ENCODE measurements around the gene TRIM71. TPM values are rescaled to one million over a fixed set of nuclear protein-coding genes. Genes with fewer than 3 reads are reported as not detected.

The TRIM71 gene
- total and polyA plus RNA-seq, 2 experiments from 2014 or later: 3.3 to 21.8 TPM

DNA sequence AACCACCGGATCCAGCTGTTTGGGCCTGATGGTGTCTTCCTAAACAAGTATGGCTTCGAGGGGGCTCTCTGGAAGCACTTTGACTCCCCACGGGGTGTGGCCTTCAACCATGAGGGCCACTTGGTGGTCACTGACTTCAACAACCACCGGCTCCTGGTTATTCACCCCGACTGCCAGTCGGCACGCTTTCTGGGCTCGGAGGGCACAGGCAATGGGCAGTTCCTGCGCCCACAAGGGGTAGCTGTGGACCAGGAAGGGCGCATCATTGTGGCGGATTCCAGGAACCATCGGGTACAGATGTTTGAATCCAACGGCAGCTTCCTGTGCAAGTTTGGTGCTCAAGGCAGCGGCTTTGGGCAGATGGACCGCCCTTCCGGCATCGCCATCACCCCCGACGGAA is 73.6 kb downstream of the TRIM71 start:
- Histone ChIP-seq H3K9me3 (ENCODE audit: low read depth) (no peaks in the 10 kb centered on the region), H3K4me1 (ENCODE audit: low read depth) (peaks cover 1% of the 10 kb centered on the region), H3K4me3 (no peak overlapping the region), H3K27me3 (no peaks in the 10 kb centered on the region), H3K36me3 (peaks cover 19% of the 10 kb centered on the region), H3K27ac (no peak overlapping the region)
- no peak for DNase-seq (ENCODE audit: low read depth in 1 of 2, low spot score in 1 of 2)
- TF ChIP-seq, protein P1, sequence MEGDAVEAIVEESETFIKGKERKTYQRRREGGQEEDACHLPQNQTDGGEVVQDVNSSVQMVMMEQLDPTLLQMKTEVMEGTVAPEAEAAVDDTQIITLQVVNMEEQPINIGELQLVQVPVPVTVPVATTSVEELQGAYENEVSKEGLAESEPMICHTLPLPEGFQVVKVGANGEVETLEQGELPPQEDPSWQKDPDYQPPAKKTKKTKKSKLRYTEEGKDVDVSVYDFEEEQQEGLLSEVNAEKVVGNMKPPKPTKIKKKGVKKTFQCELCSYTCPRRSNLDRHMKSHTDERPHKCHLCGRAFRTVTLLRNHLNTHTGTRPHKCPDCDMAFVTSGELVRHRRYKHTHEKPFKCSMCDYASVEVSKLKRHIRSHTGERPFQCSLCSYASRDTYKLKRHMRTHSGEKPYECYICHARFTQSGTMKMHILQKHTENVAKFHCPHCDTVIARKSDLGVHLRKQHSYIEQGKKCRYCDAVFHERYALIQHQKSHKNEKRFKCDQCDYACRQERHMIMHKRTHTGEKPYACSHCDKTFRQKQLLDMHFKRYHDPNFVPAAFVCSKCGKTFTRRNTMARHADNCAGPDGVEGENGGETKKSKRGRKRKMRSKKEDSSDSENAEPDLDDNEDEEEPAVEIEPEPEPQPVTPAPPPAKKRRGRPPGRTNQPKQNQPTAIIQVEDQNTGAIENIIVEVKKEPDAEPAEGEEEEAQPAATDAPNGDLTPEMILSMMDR (IDR thresholded peaks at IDR 0.05; ENCODE audit: low read depth, low read length): no peak

GRCh38 chr3:32892625-32893598 is 75.1 kb downstream of the TRIM71 start:
- DNase-seq (ENCODE audit: low read depth in 1 of 2, low spot score in 1 of 2): no peak
- peaks cover 6% of the 10 kb centered on the region for H3K4me1 ChIP-seq (ENCODE audit: low read depth)
- H3K36me3 ChIP-seq: peaks cover 15% of the 10 kb centered on the region
- H3K27ac ChIP-seq: no peak overlapping the region
- H3K9me3 ChIP-seq (ENCODE audit: low read depth): no peaks in the 10 kb centered on the region
- no peaks in the 10 kb centered on the region for H3K27me3 ChIP-seq
- no peak overlapping the region for H3K4me3 ChIP-seq
- TF ChIP-seq, protein P1 (IDR thresholded peaks at IDR 0.05; ENCODE audit: low read depth, low read length): no peak

GRCh38 chr3:32894977-32895376 is 77.2 kb downstream of the TRIM71 start:
- peaks cover 6% of the 10 kb centered on the region for H3K4me1 ChIP-seq (ENCODE audit: low read depth)
- H3K9me3 ChIP-seq (ENCODE audit: low read depth): no peaks in the 10 kb centered on the region
- DNase-seq (ENCODE audit: low read depth in 1 of 2, low spot score in 1 of 2): no peak
- no peak overlapping the region for H3K4me3 ChIP-seq
- TF ChIP-seq, protein P1 (IDR thresholded peaks at IDR 0.05; ENCODE audit: low read depth, low read length): no peak
- peaks cover 15% of the 10 kb centered on the region for H3K36me3 ChIP-seq
- H3K27ac ChIP-seq: no peak overlapping the region
- no peaks in the 10 kb centered on the region for H3K27me3 ChIP-seq

- Histone ChIP-seq H3K36me3 (peaks cover 11% of the 10 kb centered on the region), H3K4me3 (no peak overlapping the region), H3K4me1 (ENCODE audit: low read depth) (peaks cover 6% of the 10 kb centered on the region), H3K27ac (no peak overlapping the region), H3K27me3 (no peaks in the 10 kb centered on the region), H3K9me3 (ENCODE audit: low read depth) (no peaks in the 10 kb centered on the region)
- TF ChIP-seq, protein P1 (IDR thresholded peaks at IDR 0.05; ENCODE audit: low read depth, low read length): no peak
- no peak for DNase-seq (ENCODE audit: low read depth in 1 of 2, low spot score in 1 of 2)
Observed at GRCh38 chr3:32895701-32896100, 77.9 kb downstream of the TRIM71 start.

- TF ChIP-seq, protein P1 (IDR thresholded peaks at IDR 0.05; ENCODE audit: low read depth, low read length): no peak
- Histone ChIP-seq H3K4me1 (ENCODE audit: low read depth) (peaks cover 6% of the 10 kb centered on the region), H3K27ac (no peak overlapping the region), H3K27me3 (no peaks in the 10 kb centered on the region), H3K36me3 (peaks cover 7% of the 10 kb centered on the region), H3K9me3 (ENCODE audit: low read depth) (no peaks in the 10 kb centered on the region), H3K4me3 (no peak overlapping the region)
- DNase-seq (ENCODE audit: low read depth in 1 of 2, low spot score in 1 of 2): no peak
Observed at GRCh38 chr3:32896143-32896542, 78.3 kb downstream of the TRIM71 start.

Measured in cardiac muscle cell (in vitro differentiated cells and primary cell).